DMS153 treated with DMSO at 0.1 percent for 48 hours (cell line): ENCODE data around the gene OR4F15.
"Not testable (repeated sequence)": the region's sequence is repeated elsewhere in the genome, so short reads cannot be mapped to it uniquely, and the experiment has no call there.

Experiments used
- DNase-seq: peaks from one replicate; lab custom pipeline; 2025; ENCODE audit not compliant: unreplicated experiment; lab: John Stamatoyannopoulos, UW

OR4F15 gene

DNA sequence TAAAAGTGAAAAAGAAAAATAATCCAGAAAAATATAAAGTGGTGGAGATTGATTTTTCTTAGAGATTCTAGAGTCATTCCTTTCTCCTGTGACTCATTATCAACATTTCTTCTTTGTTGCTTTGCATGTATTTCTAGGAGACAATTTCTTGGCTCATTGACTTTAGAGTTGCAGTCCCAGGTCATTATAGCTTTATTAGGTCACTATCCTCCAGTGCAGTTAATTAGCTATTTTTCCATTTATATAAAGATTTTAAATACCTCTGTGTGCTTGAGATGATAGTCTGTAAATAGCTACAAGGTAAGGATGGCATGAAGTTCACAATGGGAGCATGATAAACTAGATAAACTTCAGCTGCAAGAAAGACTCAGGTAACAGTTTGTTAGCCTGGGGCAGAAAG, at the start of gene OR4F15:
TSS of gene OR4F15 (plus strand) at position 301 of the 400 bp plus-strand sequence. CDS start 5,985 bp downstream, outside the sequence.
- no peak for DNase-seq

DNA sequence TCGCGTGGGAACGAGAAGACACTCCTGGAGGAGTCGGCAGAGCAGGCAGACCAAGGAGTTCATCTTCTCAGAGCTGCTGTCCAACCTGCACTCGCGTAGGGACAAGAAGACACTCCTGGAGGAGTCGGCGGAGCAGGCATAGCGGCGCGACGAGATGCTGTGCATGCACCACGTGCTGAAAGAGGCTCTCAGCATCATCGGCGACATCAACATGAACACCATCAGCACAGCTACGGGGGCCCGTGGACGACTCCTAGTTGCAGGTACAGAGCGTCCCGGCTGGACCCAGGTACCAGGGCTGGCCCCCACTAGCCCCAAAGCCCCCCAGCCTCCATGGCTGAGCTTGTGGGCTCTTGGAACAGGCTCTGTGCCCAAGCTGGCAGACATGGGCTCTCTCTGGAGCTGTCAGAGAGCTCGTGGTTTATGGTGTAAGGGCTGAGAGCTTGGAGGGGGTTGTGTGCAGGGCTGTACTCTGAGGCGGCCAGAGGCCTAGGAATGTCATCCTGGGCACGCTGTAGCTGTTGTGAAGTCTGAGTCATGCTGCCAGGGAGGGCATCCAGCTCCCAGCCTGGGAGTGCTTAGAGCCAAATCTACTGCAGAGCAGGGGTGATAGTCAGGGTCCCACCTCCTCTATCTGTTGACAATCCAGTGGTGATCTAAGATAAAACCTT, 47.2 kb upstream of the OR4F15 start:
- not testable (repeated sequence) for DNase-seq

DNA sequence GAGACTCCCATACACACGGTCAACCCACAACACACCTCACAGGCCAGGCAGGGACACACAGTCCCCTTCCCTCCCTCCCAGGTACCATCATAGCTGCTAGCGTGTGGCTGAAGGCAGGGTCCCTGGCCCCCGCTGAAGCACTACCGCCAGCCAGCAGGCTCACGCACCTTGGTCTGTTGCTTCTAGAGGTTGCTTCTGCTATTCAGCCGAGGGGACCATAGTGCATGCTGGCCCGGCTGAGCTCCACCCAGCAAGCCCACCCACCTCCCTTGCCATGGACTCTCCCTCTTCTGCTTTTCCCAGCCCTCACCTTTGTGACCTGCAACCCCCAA, 46.7 kb upstream of the OR4F15 start:
- not testable (repeated sequence) for DNase-seq

DNA sequence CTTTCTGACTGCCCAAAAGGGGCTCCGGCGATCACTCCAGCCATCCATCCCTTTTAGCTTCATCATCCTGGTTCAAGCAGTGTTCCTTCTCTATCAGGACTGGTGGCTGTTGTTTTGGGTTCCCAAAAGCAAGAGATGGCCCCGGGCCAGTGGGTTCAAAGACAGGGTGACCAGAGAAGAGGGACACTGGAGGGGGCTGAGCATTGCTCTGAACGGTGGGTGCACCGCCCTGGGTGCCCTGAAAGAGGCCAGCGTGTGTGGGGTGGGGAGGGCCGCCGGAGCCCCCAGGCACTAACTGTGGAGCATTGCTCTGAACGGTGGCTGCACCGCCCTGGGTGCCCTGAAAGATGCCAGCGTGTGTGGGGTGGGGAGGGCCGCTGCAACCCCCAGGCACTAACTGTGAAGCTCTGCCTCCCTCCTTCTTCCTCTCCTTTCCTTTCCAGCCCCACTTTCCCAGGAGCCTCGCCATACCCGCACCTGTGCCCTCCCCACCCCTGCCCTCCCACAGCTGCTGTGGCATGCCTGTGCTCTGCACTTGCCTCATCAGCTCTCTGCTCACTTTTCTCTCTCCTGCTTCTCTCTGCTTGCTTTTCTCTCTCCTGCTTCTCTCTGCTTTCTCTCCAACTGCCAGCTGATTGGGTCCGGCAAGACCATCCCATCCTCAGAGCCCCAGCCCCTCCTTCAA, 46.1 kb upstream of the OR4F15 start:
- DNase-seq: no peak

DNA sequence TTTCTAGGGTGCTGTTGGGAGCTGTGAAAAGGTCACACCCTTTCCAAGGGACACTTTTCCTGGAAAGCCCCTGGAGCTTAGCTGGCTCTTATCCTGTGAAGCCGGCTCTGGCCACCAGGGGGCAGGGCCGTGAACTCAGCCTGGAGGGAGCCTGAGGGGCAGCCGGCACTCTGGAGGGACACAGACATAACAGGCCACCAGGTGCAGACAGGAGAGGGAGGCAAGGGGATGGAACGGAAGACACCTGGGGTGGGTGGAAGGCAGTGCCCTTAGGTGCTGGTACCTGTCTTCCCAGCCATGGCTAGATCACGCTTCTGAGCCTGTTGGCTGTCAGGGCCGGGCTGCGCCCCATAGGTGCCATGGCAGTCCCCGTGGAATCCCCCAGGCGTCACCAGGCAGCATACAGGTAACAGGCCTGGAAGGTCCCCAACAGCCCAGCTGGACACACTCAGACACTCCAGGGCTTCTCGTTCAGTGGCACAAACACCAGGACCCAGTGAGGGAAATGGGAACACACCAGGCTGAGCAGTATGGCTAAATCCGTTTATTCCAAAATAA, 44.8 kb upstream of the OR4F15 start:
- not testable (repeated sequence) for DNase-seq

DNA sequence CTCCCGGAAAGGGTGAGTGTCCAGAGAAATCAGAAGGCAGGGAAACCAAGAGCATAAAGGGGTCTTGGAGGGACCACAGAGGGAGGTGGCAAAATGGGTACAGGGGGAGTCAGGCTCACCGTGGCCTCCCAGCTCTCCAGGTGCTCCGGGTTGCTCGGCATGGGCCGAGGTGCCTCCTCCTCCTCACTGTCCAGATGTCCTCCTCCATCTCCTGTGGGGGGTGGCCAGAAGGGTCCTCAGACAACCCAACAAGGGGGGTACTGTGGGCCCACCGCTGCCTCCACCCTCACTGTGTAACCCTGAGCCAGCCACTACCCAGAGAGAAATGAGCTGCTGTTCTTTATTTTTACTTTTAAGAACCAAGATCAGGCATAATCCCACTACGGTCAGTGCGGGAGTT, 39.1 kb upstream of the OR4F15 start:
- DNase-seq: no peak

GRCh38 chr15:101773496-101774100, 38.4 kb upstream of the OR4F15 start:
- DNase-seq: no peak

GRCh38 chr15:101775136-101775535, 36.9 kb upstream of the OR4F15 start:
- no peak for DNase-seq

DNA sequence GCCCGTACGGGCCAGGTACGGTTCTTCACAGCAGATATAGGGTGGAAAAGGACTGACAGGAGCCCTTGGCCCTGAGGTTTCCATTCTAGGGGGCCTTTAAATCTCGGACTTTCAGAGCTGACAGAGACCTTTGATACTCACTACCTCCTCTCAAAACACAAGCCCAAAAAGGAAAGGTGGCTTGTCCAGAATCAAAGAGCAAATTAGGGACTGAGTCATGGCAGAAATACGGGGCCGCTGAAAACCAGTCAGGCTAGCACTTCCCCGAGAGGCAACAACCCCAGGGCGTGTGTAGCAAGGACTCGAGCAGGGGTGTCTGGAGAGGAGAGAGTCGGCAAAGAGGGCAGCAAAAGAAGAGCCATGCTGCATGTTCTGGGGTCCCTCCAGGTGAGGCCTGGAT, 33.4 kb upstream of the OR4F15 start:
- DNase-seq: not testable (repeated sequence)

GRCh38 chr15:101780225-101780624, 31.8 kb upstream of the OR4F15 start:
- DNase-seq: not testable (repeated sequence)

GRCh38 chr15:101781928-101782327, 30.1 kb upstream of the OR4F15 start:
- no peak for DNase-seq

- no peak for DNase-seq
These were observed 27.4 kb upstream of the OR4F15 start for GRCh38 chr15:101784644-101785043.

DNA sequence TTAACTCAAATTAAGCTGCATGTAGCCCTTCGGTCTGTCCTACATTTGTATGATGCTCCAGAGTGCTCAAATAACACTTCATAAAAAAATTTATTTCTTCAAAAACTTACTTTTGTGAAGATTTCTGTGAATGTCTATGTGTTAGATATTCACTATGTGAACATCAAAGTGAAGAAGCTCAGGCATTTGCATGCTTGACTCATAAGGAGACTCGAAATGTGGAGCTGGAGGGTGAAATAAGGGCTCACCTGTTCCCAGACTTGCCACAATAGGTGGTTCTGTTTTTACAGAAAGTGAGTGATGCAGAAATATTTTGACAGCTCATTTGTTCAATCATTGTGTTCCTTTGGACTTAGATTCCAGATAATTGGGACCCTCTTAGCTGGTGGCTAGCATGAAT, 25.6 kb upstream of the OR4F15 start:
- DNase-seq: not testable (repeated sequence)

- DNase-seq: not testable (repeated sequence)
These were observed 24.0 kb upstream of the OR4F15 start for GRCh38 chr15:101788001-101788400.

GRCh38 chr15:101788503-101789269, 23.3 kb upstream of the OR4F15 start:
- DNase-seq: not testable (repeated sequence)

GRCh38 chr15:101790748-101791147, 21.3 kb upstream of the OR4F15 start:
- not testable (repeated sequence) for DNase-seq

DNA sequence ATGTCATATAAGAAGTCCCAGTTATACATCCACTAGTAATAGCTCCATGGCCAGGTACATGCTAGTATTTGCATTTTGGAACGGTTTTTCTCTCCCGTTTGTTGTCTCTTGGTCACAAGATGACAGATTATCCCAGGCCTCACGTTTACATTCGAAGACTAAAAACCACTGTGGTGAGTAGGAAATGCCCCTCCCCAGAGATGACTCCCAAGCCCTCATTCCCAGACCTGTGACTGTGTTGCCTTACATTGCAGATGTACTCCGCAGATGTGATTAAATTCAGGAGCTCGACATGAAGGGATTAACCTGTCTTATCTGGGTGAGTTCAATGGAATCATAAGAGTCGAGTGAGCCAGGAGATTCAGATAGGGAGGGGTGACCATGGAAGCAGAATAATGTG, 18.0 kb upstream of the OR4F15 start:
- DNase-seq: not testable (repeated sequence)

- DNase-seq: no peak
These were observed 16.5 kb upstream of the OR4F15 start for GRCh38 chr15:101795455-101795854.

DNA sequence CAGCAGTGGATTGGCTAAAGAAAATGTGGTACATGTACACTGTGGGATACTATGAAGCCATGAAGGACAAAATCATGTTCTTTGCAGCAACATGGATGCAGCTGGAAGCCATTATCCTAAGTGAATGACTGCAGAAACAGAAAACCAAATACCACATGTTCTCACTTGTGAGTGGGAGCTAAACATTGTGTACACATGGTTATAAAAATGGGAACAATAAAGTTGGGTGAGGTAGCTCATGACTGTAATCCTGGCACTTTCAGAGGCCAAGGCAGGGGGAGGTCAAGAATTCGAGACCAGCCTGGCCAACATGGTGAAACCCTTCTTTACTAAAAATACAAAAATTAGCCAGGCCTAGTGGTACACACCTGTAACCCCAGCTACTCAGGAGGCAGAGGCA, 12.3 kb upstream of the OR4F15 start:
- DNase-seq: no peak

DNA sequence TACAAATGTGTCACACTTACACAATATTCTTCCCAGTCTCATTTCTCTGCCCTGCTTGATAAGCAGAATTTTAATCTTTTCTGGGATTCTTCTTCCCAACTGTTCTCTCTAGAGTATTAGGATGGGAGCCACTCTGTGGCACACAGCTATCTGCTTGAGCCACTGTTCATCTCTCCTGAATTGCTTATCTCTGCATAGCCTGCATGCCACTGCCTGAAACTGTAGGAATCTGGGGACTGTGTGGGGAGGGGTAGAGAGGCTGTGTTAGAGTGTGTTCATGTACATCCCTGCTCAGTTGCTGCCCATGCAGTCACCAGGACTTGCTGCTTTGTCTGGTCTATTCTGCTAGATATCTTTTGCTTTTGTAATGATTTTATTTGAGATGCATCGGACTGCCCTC, 11.0 kb upstream of the OR4F15 start:
- DNase-seq: no peak

DNA sequence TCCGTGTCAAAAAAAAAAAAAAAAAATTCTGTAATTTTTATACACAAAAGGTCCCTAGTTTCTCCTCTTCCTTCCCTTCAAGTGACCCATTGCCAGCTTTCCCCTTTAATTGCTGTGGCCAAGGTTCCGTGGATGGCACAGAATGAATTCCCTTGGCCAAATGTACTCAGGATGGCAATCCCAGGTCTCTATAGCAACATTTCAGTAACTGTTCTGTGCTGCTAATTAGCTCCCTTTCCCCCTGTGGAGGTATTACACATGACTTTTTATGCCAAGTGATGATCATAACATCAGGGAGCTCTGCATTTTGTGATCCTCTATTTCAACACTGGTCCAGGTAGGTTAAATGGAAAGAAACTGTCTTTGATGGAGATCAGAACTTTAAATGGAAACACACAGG, 8.8 kb upstream of the OR4F15 start, which contains the start of gene OR4F6:
TSS of gene OR4F6 (plus strand) at position 301 of the 400 bp plus-strand sequence. CDS start 2,211 bp downstream, outside the sequence.
- DNase-seq: no peak
